ENCODE results near the gene FOSL1. TPM values are rescaled to one million over a fixed set of nuclear protein-coding genes. Genes with fewer than 3 reads are reported as not detected.

FOSL1 gene
- total and polyA plus RNA-seq, 4 experiments from 2014 or later = 0.39 to 0.81 (median 0.79) TPM; not detected in 1

DNA sequence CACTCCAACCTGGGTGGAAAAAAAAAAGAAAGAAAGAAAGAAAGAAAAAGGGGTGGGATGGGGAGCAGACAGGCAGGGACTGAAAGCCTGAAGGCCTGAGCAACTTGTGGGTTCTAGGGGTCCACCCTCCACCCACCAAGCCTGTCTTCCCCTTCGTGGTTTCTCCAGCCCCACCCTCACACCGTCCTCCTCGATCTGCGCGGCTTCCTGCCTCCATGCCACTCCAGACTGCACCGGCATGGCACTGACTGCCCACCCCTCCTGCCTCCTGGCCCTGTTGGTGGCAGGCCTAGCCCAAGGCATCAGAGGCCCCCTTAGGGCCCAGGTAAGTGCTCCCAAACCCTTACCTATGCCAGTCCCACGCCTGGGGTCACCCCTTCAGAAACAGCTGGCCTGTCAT is 20.6 kb downstream of the FOSL1 start, which contains the start of gene CTSW:
CTSW (plus strand) TSS at position 221 of the 400 bp plus-strand sequence; CDS start at position 239, 18 bp downstream.
- Mint-ChIP-seq H3K9me3 (no peaks in the 10 kb centered on the region), H3K36me3 (peaks cover 3 to 15% of the 10 kb centered on the region in 2 donors), H3K27me3 (no peaks in the 10 kb centered on the region), H3K27ac (peak within 1 kb of the TSS; percentile 61 to 91 (median 83)), H3K4me3 (peak within 1 kb of the TSS in 7 of 8 donors; percentile 55 to 84 (median 69)), H3K4me1 (peaks cover 6 to 44% (median 21%) of the 10 kb centered on the region in 4 donors)
- no peaks in the 10 kb centered on the region for H3K9me3 ChIP-seq (ENCODE audit: control insufficient read depth in 1 of 2, low read length in 2 of 2)
- no peaks in the 10 kb centered on the region for H3K27me3 ChIP-seq (ENCODE audit: insufficient read depth, low read length)
- intact Hi-C loops (cut with micrococcal nuclease) = no loop called here
- POLR2A ChIA-PET (ENCODE audit: partially characterized antibody) = interaction anchor here (1.2 to 17.4 kb wide), 4 partner anchors 8 to 168 kb away, joined by 3 to 435 read pairs (median 16); partner anchors contain the start of genes CCDC85B, CFL1, FIBP and KAT5
- CTCF ChIA-PET (ENCODE audit: partially characterized antibody) = interaction anchor here (1.0 to 15.3 kb wide), 4 partner anchors 9 to 20 kb away, joined by 3 to 281 read pairs (median 6); partner anchors contain the start of genes CCDC85B, CFL1, FIBP and MUS81
- peak within 1 kb of the TSS; percentile 45 for H3K27ac ChIP-seq (ENCODE audit: low read depth, low read length)
- DNase-seq = peak in 2 of 5 donors; percentile 24 to 71
- peaks cover 9% of the 10 kb centered on the region for H3K36me3 ChIP-seq (ENCODE audit: insufficient read depth, low read length)
- H3K4me3 ChIP-seq (ENCODE audit: low read length in 2 of 2) = peak within 1 kb of the TSS in 1 of 2 donors; percentile 17
- H3K4me1 ChIP-seq (ENCODE audit: insufficient read depth, low read length) = peaks cover 34% of the 10 kb centered on the region

GRCh38 chr11:65873318-65874156 is 26.7 kb downstream of the FOSL1 start:
- Histone ChIP-seq H3K27me3 (ENCODE audit: insufficient read depth, low read length) (no peaks in the 10 kb centered on the region), H3K4me3 (ENCODE audit: low read length in 2 of 2) (peak overlapping the region; percentile 57 to 69), H3K27ac (ENCODE audit: low read depth, low read length) (peak overlapping the region; percentile 77), H3K9me3 (ENCODE audit: control insufficient read depth in 1 of 2, low read length in 2 of 2) (no peaks in the 10 kb centered on the region), H3K4me1 (ENCODE audit: insufficient read depth, low read length) (peaks cover 20% of the 10 kb centered on the region), H3K36me3 (ENCODE audit: insufficient read depth, low read length) (no peaks in the 10 kb centered on the region)
- no peaks in the 10 kb centered on the region for H3K36me3 Mint-ChIP-seq
- H3K27me3 Mint-ChIP-seq = no peaks in the 10 kb centered on the region
- H3K27ac Mint-ChIP-seq = peak overlapping the region; percentile 85 to 96 (median 94)
- peaks cover 7 to 45% (median 20%) of the 10 kb centered on the region in 4 donors for H3K4me1 Mint-ChIP-seq
- CTCF ChIA-PET (ENCODE audit: partially characterized antibody) = interaction anchor here (0.8 to 6.6 kb wide), 3 partner anchors 14 to 112 kb away, joined by 3 to 104 read pairs (median 30); partner anchors contain the start of genes CCDC85B, FIBP and MUS81
- peak; percentile 94 to 99 (median 96) for DNase-seq
- H3K9me3 Mint-ChIP-seq = no peaks in the 10 kb centered on the region
- intact Hi-C loops (cut with micrococcal nuclease) = loop anchor here (2.0 kb wide), 2 partner anchors 15 kb away; partner anchors contain the start of genes CFL1 and FIBP
- peak overlapping the region; percentile 71 to 95 (median 89) for H3K4me3 Mint-ChIP-seq
- POLR2A ChIA-PET (ENCODE audit: partially characterized antibody) = interaction anchor here (0.6 to 11.3 kb wide), 17 partner anchors 10 to 301 kb away, joined by 3 to 222 read pairs (median 3); partner anchors contain the start of genes BANF1, C11orf68, CCDC85B and CFL1

- H3K27ac Mint-ChIP-seq = peak within 1 kb of the TSS; percentile 85 to 96 (median 94)
- ChIA-PET POLR2A (ENCODE audit: partially characterized antibody) (interaction anchor here (0.6 to 11.3 kb wide), 14 partner anchors 9 to 300 kb away, joined by 3 to 222 read pairs (median 6); partner anchors contain the start of genes BANF1, C11orf68, CCDC85B and CFL1), CTCF (ENCODE audit: partially characterized antibody) (interaction anchor here (1.9 to 6.6 kb wide), 2 partner anchors 13 to 15 kb away, joined by 29 to 104 read pairs; partner anchors contain the start of genes CCDC85B, FIBP and MUS81)
- peak in 1 of 5 donors; percentile 38 for DNase-seq
- H3K4me1 Mint-ChIP-seq = peaks cover 7 to 41% (median 20%) of the 10 kb centered on the region in 4 donors
- H3K4me3 ChIP-seq (ENCODE audit: low read length in 2 of 2) = peak within 1 kb of the TSS; percentile 57 to 69
- no peaks in the 10 kb centered on the region for H3K9me3 ChIP-seq (ENCODE audit: control insufficient read depth in 1 of 2, low read length in 2 of 2)
- H3K4me1 ChIP-seq (ENCODE audit: insufficient read depth, low read length) = peaks cover 20% of the 10 kb centered on the region
- H3K4me3 Mint-ChIP-seq = peak within 1 kb of the TSS; percentile 71 to 95 (median 89)
- H3K27me3 Mint-ChIP-seq = no peaks in the 10 kb centered on the region
- no peaks in the 10 kb centered on the region for H3K27me3 ChIP-seq (ENCODE audit: insufficient read depth, low read length)
- H3K27ac ChIP-seq (ENCODE audit: low read depth, low read length) = peak within 1 kb of the TSS; percentile 77
- no peaks in the 10 kb centered on the region for H3K36me3 ChIP-seq (ENCODE audit: insufficient read depth, low read length)
- H3K9me3 Mint-ChIP-seq = no peaks in the 10 kb centered on the region
- H3K36me3 Mint-ChIP-seq = no peaks in the 10 kb centered on the region
- intact Hi-C loops (cut with micrococcal nuclease) = loop anchor here (2.0 kb wide), 2 partner anchors 14 to 16 kb away; partner anchors contain the start of genes CFL1 and FIBP
Observed at GRCh38 chr11:65872586-65873317, 27.4 kb downstream of the FOSL1 start, which contains the start of gene EFEMP2. Gene EFEMP2, minus strand, starts transcription at chr11:65872800. Its CDS starts 446 bp downstream, at chr11:65872354.

DNA sequence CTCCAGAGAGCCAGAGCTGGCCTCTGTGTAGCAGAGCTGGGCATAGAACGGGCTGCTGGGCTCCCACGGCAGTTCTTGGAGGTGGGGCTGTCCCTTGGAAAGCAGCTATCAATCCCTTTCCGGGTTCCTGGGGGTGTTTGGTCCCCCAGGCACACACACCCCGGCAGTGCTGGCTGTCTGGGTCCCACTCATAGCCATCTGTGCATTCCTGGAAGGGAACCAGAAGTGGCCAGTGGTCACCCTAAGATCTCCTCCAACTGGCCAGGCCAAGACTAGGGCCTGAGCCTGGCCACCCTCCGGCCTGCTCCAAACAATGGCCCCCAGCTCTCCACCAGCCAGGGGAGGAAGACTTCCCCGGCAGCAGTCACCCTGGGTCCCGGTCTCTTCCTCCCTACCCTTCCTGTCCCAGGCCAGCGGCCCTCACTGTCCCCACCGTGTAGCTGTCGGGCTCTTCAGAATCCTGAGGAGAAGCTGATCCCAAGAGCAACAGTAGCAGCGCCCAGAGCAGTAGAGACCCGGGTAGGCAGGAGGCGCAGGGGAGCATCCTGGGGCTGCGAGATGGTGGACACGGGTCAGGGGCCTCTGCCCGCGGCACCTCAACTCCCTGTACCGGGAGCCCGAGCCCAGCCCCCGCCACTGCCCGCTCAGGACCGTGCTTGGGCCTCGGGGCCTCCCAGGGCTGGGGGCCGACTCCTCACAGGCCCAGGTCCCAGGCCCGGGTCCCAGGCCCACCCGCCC is 28.2 kb downstream of the FOSL1 start:
- CTCF ChIA-PET (ENCODE audit: partially characterized antibody) = interaction anchor here (0.9 to 2.4 kb wide), 5 partner anchors 12 to 173 kb away, joined by 4 to 29 read pairs (median 5); partner anchors contain the start of genes CCDC85B, FIBP and MUS81
- Histone ChIP-seq H3K36me3 (ENCODE audit: insufficient read depth, low read length) (no peaks in the 10 kb centered on the region), H3K4me3 (ENCODE audit: low read length in 2 of 2) (no peak overlapping the region), H3K4me1 (ENCODE audit: insufficient read depth, low read length) (peaks cover 20% of the 10 kb centered on the region), H3K27me3 (ENCODE audit: insufficient read depth, low read length) (no peaks in the 10 kb centered on the region), H3K27ac (ENCODE audit: low read depth, low read length) (no peak overlapping the region), H3K9me3 (ENCODE audit: control insufficient read depth in 1 of 2, low read length in 2 of 2) (no peaks in the 10 kb centered on the region)
- H3K4me1 Mint-ChIP-seq = peaks cover 7 to 41% (median 21%) of the 10 kb centered on the region in 4 donors
- no peaks in the 10 kb centered on the region for H3K9me3 Mint-ChIP-seq
- POLR2A ChIA-PET (ENCODE audit: partially characterized antibody) = interaction anchor here (0.9 to 11.3 kb wide), 9 partner anchors 8 to 130 kb away, joined by 3 to 222 read pairs (median 3); partner anchors contain the start of genes BANF1, CCDC85B, CFL1 and CTSW
- H3K36me3 Mint-ChIP-seq = peaks cover 3 to 4% of the 10 kb centered on the region in 2 donors
- DNase-seq = peak in 1 of 5 donors; percentile 6
- H3K27me3 Mint-ChIP-seq = no peaks in the 10 kb centered on the region
- H3K27ac Mint-ChIP-seq = peak overlapping the region in 1 of 7 donors; percentile 10
- intact Hi-C loops (cut with micrococcal nuclease) = loop anchor here (2.0 kb wide), 2 partner anchors 13 to 17 kb away; partner anchors contain the start of genes CFL1 and FIBP
- H3K4me3 Mint-ChIP-seq = peak overlapping the region; percentile 16 to 67 (median 38)

DNA sequence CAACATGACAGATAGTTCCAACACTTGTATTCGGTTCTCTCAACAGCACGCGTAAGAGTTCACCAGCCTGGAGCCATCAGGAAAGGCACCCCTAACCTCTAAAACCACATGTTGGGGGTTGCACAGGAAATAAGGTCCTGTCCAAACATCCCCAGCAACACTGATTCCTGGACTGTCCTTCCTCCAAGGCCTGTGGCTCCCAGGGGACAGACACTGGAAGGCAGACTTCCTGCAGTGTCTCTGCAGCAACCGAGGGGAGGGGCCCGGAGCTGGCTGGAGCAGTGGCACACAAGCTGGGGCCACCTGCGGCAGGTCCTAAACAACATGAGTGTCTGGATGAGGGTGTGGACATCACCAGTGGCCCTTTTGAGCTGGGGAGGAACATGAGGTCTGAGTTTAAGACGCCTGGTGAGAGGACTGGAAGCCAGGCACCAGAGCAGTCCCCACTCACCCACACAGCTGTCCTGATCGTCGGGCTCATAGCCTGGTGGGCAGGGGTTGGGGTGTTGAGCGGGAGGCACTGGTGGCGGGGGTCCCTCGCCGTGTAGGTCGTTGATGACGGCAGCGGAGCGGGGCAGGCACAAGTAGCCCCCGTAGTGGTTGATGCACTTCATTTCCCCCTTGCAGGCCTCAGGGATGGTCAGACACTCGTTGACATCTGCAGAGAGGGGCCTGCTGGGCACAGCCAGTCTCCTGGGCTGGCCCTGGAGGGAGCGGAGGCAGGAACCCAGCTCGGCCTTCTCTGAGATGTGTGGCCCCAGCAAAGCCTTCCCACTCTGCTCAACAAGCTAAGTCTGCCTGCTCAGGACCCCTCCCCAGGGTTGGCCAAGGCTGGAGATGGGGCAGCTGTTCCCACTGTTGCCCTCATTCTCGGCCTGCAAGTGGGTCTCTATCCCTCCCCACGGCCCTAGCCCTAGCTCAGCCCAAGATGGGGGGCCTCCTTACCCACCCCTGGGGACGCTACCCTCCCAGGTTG is 29.2 kb downstream of the FOSL1 start:
- H3K4me3 ChIP-seq (ENCODE audit: low read length in 2 of 2) = no peak overlapping the region
- CTCF ChIA-PET (ENCODE audit: partially characterized antibody) = interaction anchor here (0.7 to 2.4 kb wide), 7 partner anchors 11 to 174 kb away, joined by 3 to 29 read pairs (median 4); partner anchors contain the start of genes CCDC85B, FIBP and MUS81
- peaks cover 20% of the 10 kb centered on the region for H3K4me1 ChIP-seq (ENCODE audit: insufficient read depth, low read length)
- H3K27me3 Mint-ChIP-seq = no peaks in the 10 kb centered on the region
- no peaks in the 10 kb centered on the region for H3K27me3 ChIP-seq (ENCODE audit: insufficient read depth, low read length)
- H3K36me3 ChIP-seq (ENCODE audit: insufficient read depth, low read length) = peaks cover 2% of the 10 kb centered on the region
- POLR2A ChIA-PET (ENCODE audit: partially characterized antibody) = interaction anchor here (0.5 to 11.3 kb wide), 12 partner anchors 8 to 131 kb away, joined by 3 to 222 read pairs (median 3); partner anchors contain the start of genes BANF1, CCDC85B, CFL1 and CTSW
- peak overlapping the region in 3 of 7 donors; percentile 29 to 82 (median 38) for H3K27ac Mint-ChIP-seq
- H3K4me3 Mint-ChIP-seq = peak overlapping the region in 5 of 8 donors; percentile 8 to 61 (median 40)
- intact Hi-C loops (cut with micrococcal nuclease) = no loop called here
- peaks cover 7 to 41% (median 23%) of the 10 kb centered on the region in 4 donors for H3K4me1 Mint-ChIP-seq
- peaks cover 3 to 9% of the 10 kb centered on the region in 2 donors for H3K36me3 Mint-ChIP-seq
- no peak for DNase-seq
- H3K9me3 Mint-ChIP-seq = no peaks in the 10 kb centered on the region
- no peak overlapping the region for H3K27ac ChIP-seq (ENCODE audit: low read depth, low read length)
- H3K9me3 ChIP-seq (ENCODE audit: control insufficient read depth in 1 of 2, low read length in 2 of 2) = no peaks in the 10 kb centered on the region

Measured in CD4-positive, alpha-beta memory T cell (primary cell).